ENCODE measurements around the gene GPR45.

GPR45 gene

DNA sequence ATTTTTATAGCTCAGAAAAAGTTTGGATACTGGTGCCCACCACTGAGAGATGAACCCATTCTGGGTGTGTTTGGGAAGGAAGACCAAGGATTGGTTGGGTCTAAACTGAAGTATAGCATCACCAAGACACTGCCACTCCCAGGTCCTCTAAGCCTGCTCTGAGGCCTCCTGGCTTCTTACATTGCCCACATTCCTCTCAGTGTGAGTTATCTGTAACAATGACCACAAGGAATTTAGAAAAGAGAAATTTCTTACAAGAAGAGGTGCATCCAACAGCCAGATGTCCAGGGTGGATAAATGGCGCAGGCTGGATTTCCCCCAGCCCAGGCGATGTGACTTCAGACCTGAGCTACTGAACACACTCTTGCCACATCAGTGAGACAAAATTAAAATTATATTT, 1.6 kb upstream of the GPR45 start:
- TF ChIP-seq POLR2A (IDR thresholded peaks at IDR 0.05; ENCODE audit: extremely low read depth, insufficient read length) (no peak), MYC (IDR thresholded peaks at IDR 0.05; ENCODE audit: low read depth, low read length) (no peak)
- TF ChIP-seq, protein P1, sequence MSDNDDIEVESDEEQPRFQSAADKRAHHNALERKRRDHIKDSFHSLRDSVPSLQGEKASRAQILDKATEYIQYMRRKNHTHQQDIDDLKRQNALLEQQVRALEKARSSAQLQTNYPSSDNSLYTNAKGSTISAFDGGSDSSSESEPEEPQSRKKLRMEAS (IDR thresholded peaks at IDR 0.05; ENCODE audit: low read depth, low read length) = no peak
- TF ChIP-seq, protein P2, sequence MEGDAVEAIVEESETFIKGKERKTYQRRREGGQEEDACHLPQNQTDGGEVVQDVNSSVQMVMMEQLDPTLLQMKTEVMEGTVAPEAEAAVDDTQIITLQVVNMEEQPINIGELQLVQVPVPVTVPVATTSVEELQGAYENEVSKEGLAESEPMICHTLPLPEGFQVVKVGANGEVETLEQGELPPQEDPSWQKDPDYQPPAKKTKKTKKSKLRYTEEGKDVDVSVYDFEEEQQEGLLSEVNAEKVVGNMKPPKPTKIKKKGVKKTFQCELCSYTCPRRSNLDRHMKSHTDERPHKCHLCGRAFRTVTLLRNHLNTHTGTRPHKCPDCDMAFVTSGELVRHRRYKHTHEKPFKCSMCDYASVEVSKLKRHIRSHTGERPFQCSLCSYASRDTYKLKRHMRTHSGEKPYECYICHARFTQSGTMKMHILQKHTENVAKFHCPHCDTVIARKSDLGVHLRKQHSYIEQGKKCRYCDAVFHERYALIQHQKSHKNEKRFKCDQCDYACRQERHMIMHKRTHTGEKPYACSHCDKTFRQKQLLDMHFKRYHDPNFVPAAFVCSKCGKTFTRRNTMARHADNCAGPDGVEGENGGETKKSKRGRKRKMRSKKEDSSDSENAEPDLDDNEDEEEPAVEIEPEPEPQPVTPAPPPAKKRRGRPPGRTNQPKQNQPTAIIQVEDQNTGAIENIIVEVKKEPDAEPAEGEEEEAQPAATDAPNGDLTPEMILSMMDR (IDR thresholded peaks at IDR 0.05; ENCODE audit: low read depth, low read length) = no peak
- no peak overlapping the region for H3K4me3 ChIP-seq (ENCODE audit: low read depth, low read length)
- DNase-seq (ENCODE audit: low read depth) = no peak

DNA sequence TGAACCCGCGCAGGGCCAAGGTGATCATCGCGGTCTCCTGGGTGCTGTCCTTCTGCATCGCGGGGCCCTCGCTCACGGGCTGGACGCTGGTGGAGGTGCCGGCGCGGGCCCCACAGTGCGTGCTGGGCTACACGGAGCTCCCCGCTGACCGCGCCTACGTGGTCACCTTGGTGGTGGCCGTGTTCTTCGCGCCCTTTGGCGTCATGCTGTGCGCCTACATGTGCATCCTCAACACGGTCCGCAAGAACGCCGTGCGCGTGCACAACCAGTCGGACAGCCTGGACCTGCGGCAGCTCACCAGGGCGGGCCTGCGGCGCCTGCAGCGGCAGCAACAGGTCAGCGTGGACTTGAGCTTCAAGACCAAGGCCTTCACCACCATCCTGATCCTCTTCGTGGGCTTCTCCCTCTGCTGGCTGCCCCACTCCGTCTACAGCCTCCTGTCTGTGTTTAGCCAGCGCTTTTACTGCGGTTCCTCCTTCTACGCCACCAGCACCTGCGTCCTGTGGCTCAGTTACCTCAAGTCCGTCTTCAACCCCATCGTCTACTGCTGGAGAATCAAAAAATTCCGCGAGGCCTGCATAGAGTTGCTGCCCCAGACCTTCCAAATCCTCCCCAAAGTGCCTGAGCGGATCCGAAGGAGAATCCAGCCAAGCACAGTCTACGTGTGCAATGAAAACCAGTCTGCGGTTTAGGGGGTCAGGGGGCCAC, 897 bp downstream of the GPR45 start:
- TF ChIP-seq MYC (IDR thresholded peaks at IDR 0.05; ENCODE audit: low read depth, low read length) (no peak), POLR2A (IDR thresholded peaks at IDR 0.05; ENCODE audit: extremely low read depth, insufficient read length) (no peak)
- TF ChIP-seq, protein P1 (IDR thresholded peaks at IDR 0.05; ENCODE audit: low read depth, low read length) = no peak
- TF ChIP-seq, protein P2 (IDR thresholded peaks at IDR 0.05; ENCODE audit: low read depth, low read length) = no peak
- no peak for DNase-seq (ENCODE audit: low read depth)
- H3K4me3 ChIP-seq (ENCODE audit: low read depth, low read length) = no peak overlapping the region

DNA sequence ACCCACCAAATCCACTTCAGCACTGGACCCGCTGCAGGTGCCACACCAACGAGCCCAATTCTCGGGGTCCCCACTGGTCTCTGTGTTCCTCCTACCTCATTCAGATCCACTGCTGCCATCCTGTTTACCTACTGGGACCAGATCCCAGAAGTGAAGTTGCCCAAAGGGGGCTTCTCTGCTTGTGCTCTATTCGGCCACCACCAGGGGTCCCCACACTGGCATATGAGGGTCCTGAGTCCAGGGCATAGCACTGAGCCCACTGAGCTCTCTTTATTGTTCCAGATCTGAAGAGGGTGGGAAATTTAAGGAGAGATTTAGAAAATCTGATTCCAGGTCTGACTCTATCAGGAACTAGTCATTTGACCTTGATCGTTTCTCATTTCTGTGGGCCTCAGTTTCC, 2.4 kb downstream of the GPR45 start:
- no peak overlapping the region for H3K4me3 ChIP-seq (ENCODE audit: low read depth, low read length)
- no peak for DNase-seq (ENCODE audit: low read depth)
- TF ChIP-seq, protein P2 (IDR thresholded peaks at IDR 0.05; ENCODE audit: low read depth, low read length) = peak; percentile 32
- TF ChIP-seq POLR2A (IDR thresholded peaks at IDR 0.05; ENCODE audit: extremely low read depth, insufficient read length) = no peak
- TF ChIP-seq, protein P1 (IDR thresholded peaks at IDR 0.05; ENCODE audit: low read depth, low read length) = no peak
- no peak for TF ChIP-seq MYC (IDR thresholded peaks at IDR 0.05; ENCODE audit: low read depth, low read length)

DNA sequence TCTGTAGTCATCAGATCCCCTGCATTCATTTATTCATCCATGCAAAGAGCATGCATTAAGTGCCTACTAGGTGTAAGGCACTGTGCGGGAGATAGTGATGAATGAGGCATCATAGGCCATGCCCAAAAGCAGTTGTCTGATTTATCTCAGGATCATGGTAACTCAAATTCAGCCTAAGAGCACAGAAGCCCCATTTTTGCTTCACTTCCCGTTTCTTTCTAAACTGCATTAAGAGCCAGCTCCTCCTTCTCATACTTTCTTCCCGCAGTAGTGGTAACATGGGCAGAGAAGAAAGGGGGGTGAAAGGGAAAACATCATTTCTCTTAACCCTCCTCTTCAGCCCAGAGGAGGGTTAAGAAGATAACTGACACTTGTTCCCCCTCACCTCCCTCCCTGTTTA, 2.9 kb downstream of the GPR45 start:
- peak; percentile 18 for DNase-seq (ENCODE audit: low read depth)
- TF ChIP-seq, protein P1 (IDR thresholded peaks at IDR 0.05; ENCODE audit: low read depth, low read length) = no peak
- no peak for TF ChIP-seq POLR2A (IDR thresholded peaks at IDR 0.05; ENCODE audit: extremely low read depth, insufficient read length)
- TF ChIP-seq, protein P2 (IDR thresholded peaks at IDR 0.05; ENCODE audit: low read depth, low read length) = no peak
- TF ChIP-seq MYC (IDR thresholded peaks at IDR 0.05; ENCODE audit: low read depth, low read length) = no peak
- no peak overlapping the region for H3K4me3 ChIP-seq (ENCODE audit: low read depth, low read length)

DNA sequence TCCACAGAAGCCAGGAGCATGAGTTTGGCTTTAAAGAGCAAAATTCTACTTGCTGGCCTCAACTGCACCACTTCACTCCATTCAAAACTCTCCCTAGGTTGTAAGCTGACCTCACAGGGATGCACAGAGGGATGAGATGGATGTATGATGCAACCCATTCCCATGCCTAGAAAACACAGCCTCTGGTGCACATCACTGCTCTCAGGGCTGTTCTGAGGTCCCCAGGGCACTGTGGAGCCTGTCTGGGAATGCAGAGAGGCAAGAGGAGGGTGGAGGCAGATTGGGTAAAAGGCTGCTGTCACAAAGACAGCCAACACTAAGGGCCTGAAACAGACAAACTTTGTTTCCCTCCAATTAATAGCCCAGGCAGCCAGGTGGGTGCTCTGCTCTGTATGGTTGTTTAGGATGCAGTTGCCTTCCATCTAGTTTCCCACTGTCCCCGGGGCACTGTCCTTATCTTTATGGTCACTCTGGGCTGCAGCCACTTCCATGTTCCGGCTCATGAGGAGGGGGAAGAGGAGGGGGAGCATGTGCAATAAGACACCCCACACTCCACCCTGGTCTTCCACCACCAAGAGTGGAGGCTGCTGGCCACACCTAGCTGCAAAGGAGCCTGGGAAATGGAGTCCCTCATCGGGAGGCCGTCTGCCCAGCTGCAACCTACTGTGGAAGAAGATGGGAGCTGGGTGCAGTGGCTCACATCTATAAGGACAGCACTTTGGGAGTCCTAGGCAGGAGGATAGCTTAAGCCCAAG, 7.0 kb downstream of the GPR45 start:
- TF ChIP-seq MYC (IDR thresholded peaks at IDR 0.05; ENCODE audit: low read depth, low read length) = no peak
- TF ChIP-seq, protein P2 (IDR thresholded peaks at IDR 0.05; ENCODE audit: low read depth, low read length) = no peak
- H3K4me3 ChIP-seq (ENCODE audit: low read depth, low read length) = no peak overlapping the region
- no peak for DNase-seq (ENCODE audit: low read depth)
